GM19397 (cell line): ENCODE results near the gene CCDC102A.

Experiments
- ATAC-seq: cut with Tn5 transposase; IDR thresholded peaks from one replicate; pipeline ENCODE4 v1.9.1; 2021; ENCODE audit warnings: mild to moderate bottlenecking, moderate library complexity; ENCODE audit not compliant: unreplicated experiment

Gene CCDC102A

GRCh38 chr16:57462978-57463362, 73.4 kb downstream of the CCDC102A start:
- ATAC-seq, result no peak

DNA sequence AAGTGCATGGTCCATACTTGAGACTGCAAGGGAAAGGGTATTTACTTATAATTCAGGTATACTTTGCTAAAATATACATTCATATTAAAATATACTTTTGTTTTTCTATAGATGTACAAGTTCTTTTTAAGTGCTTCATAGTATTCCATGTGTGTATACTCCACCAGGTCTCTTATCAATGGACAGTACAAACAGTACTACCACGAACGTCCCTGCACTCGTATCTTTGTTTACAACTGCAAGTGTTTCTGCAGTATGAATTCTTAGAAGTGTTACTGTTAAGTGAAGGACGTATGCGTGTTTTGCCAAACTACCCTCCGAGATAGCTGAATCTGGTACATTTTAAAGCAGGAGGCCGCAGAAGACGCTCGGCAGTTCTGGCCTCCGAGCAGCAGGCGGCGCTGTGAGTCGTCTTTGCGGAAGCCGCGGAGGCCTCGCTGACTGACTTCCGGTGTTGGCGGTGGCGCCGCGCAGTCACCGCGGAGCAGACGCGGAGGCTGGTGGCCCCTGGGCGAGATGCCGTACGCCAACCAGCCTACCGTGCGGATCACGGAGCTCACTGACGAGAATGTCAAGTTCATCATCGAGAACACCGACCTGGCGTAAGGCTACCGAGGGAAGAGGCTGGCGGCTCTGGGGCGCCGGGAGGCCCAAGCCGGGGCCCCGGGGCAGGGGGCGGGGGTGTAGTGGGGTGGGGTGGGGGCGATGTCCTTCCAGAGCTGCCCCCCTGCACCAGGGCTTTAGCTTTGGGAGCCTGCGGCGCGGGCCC, 74.0 kb downstream of the CCDC102A start, which contains the start of gene POLR2C:
Gene POLR2C, plus strand, starts transcription at position 471 of the 769 bp plus-strand sequence. Its CDS starts 46 bp downstream, at position 517.
- ATAC-seq, result peak; percentile 88
